ENCODE data around the gene ZFYVE28.

- TF ChIP-seq POLR2A (IDR thresholded peaks at IDR 0.05) (no peak), CTCF (IDR thresholded peaks at IDR 0.05) (no peak), EP300 (IDR thresholded peaks at IDR 0.05) (no peak)
Measured at GRCh38 chr4:2301225-2301642, 117.2 kb downstream of the ZFYVE28 start.

Data from ovary (tissue), 3 donors.